Testis (tissue), 3 donors: ENCODE measurements around the gene PSTPIP1. TPM values are rescaled to one million over a fixed set of nuclear protein-coding genes. Genes with fewer than 3 reads are reported as not detected.
A peak's percentile ranks its signal among the peaks of the same experiment; 100 is the strongest.

Source experiments
- DNase-seq: peaks from one replicate; pipeline ENCODE4 v3.0.0-alpha.2; 2019
- H3K27ac ChIP-seq, 2 donors: fragments of 200-600 bp; sonication (generic); one replicate each; pipeline ENCODE4 v1.5.1; 2019
- H3K27me3 ChIP-seq: fragments of 200-600 bp; sonication (generic); one replicate; pipeline ENCODE4 v1.5.1; 2019
- H3K36me3 ChIP-seq: fragments of 200-600 bp; sonication (generic); one replicate; pipeline ENCODE4 v1.5.1; 2017; ENCODE audit warnings: low read depth; ENCODE audit errors: missing control alignments
- H3K4me1 ChIP-seq: fragments of 200-600 bp; sonication (generic); one replicate; pipeline ENCODE4 v1.5.1; 2019
- H3K4me3 ChIP-seq, 2 donors: fragments of 200-600 bp; sonication (generic); one replicate each; pipeline ENCODE4 v1.5.1; 2017 to 2019
- H3K9me3 ChIP-seq: fragments of 200-600 bp; sonication (generic); one replicate; pipeline ENCODE4 v1.5.1; 2017
- POLR2A ChIP-seq: fragments of 450-650 bp; IDR thresholded peaks from one replicate; pipeline ENCODE4 v1.6.1; 2017; ENCODE audit warnings: antibody characterized with exemption, mild to moderate bottlenecking, moderate library complexity
- WGBS, 2 donors: methylation state at CpG; one replicate each; pipeline ENCODE4 v1.1.5; 2018; 5-methylcytosine and 5-hydroxymethylcytosine counted together
- intact Hi-C: fragments of 100-400 bp; cut with DNase I; formaldehyde crosslinking; loops from one replicate; pipeline ENCODE4 v1.15.1; 2023; ENCODE audit warnings: low total_unique reads
- polyA plus RNA-seq: library from polyadenylated mRNA; stranded (reverse); fragments of 350-450 nt; fragmentation: Illumina TruSeq; extraction: RNeasy Lipid Tissue Mini Kit (QIAGEN cat#74804); gene quantifications from one replicate; pipeline ENCODE4 v1.2.3, GENCODE V29; 2014; ENCODE audit warnings: low read depth, low replicate concordance; ENCODE audit not compliant: insufficient read depth
- total RNA-seq, 2 donors: library from RNA; depleted of rRNA; stranded (reverse); fragments of >200 nt; gene quantifications; one replicate each; pipeline ENCODE4 v1.2.3, GENCODE V29; 2016
- TF ChIP-seq, protein P1 (sequence below), 3 experiments: fragments of 450-650 bp in 2 of 3; fragments of 200-600 bp in 1 of 3; sonication (generic) in 1 of 3; IDR thresholded peaks; one replicate each; pipeline ENCODE4 v1.5.1; 2016 to 2019; ENCODE audit warnings: antibody characterized with exemption in 3 of 3, mild to moderate bottlenecking in 2 of 3, moderate library complexity in 1 of 3

The PSTPIP1 gene
- total and polyA plus RNA-seq, 3 donors from 2014 or later: 5.0 to 8.6 (median 7.9) TPM

GRCh38 chr15:77034695-77035489, 40.0 kb downstream of the PSTPIP1 start:
- WGBS, 2 donors: 64 to 66% methylated on average over 2 to 14 of the region's 14 CpGs
- H3K4me3 ChIP-seq: no peak overlapping the region
- no peaks in the 10 kb centered on the region for H3K36me3 ChIP-seq
- peaks cover 3% of the 10 kb centered on the region for H3K4me1 ChIP-seq
- DNase-seq: peak; percentile 37
- intact Hi-C loops: no loop called here
- H3K27ac ChIP-seq: no peak overlapping the region
- H3K27me3 ChIP-seq: no peaks in the 10 kb centered on the region
- no peaks in the 10 kb centered on the region for H3K9me3 ChIP-seq
- no peak for TF ChIP-seq POLR2A
- TF ChIP-seq, protein P1, sequence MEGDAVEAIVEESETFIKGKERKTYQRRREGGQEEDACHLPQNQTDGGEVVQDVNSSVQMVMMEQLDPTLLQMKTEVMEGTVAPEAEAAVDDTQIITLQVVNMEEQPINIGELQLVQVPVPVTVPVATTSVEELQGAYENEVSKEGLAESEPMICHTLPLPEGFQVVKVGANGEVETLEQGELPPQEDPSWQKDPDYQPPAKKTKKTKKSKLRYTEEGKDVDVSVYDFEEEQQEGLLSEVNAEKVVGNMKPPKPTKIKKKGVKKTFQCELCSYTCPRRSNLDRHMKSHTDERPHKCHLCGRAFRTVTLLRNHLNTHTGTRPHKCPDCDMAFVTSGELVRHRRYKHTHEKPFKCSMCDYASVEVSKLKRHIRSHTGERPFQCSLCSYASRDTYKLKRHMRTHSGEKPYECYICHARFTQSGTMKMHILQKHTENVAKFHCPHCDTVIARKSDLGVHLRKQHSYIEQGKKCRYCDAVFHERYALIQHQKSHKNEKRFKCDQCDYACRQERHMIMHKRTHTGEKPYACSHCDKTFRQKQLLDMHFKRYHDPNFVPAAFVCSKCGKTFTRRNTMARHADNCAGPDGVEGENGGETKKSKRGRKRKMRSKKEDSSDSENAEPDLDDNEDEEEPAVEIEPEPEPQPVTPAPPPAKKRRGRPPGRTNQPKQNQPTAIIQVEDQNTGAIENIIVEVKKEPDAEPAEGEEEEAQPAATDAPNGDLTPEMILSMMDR (IDR thresholded peaks at IDR 0.05): peak; percentile 20 to 65 (median 34)

- H3K36me3 ChIP-seq: no peaks in the 10 kb centered on the region
- H3K9me3 ChIP-seq: no peaks in the 10 kb centered on the region
- peak; percentile 12 for DNase-seq
- 92 to 93% methylated on average over 5 to 9 of the region's 9 CpGs for WGBS, 2 donors
- H3K4me3 ChIP-seq: no peak overlapping the region
- intact Hi-C loops: no loop called here
- no peak for TF ChIP-seq POLR2A
- H3K27me3 ChIP-seq: no peaks in the 10 kb centered on the region
- no peak overlapping the region for H3K27ac ChIP-seq
- peaks cover 3% of the 10 kb centered on the region for H3K4me1 ChIP-seq
Measured at GRCh38 chr15:77035584-77035983, 40.7 kb downstream of the PSTPIP1 start.

- DNase-seq: peak; percentile 14
- Histone ChIP-seq H3K9me3 (no peaks in the 10 kb centered on the region), H3K27me3 (no peaks in the 10 kb centered on the region), H3K4me1 (peaks cover 3% of the 10 kb centered on the region), H3K4me3 (no peak overlapping the region), H3K36me3 (no peaks in the 10 kb centered on the region), H3K27ac (no peak overlapping the region)
- no peak for TF ChIP-seq POLR2A
- TF ChIP-seq, protein P1 (IDR thresholded peaks at IDR 0.05): no peak
- 74 to 90% methylated on average over 5 to 13 of the region's 13 CpGs for WGBS, 2 donors
- intact Hi-C loops: no loop called here
Measured at GRCh38 chr15:77035999-77036471, 41.1 kb downstream of the PSTPIP1 start.

DNA sequence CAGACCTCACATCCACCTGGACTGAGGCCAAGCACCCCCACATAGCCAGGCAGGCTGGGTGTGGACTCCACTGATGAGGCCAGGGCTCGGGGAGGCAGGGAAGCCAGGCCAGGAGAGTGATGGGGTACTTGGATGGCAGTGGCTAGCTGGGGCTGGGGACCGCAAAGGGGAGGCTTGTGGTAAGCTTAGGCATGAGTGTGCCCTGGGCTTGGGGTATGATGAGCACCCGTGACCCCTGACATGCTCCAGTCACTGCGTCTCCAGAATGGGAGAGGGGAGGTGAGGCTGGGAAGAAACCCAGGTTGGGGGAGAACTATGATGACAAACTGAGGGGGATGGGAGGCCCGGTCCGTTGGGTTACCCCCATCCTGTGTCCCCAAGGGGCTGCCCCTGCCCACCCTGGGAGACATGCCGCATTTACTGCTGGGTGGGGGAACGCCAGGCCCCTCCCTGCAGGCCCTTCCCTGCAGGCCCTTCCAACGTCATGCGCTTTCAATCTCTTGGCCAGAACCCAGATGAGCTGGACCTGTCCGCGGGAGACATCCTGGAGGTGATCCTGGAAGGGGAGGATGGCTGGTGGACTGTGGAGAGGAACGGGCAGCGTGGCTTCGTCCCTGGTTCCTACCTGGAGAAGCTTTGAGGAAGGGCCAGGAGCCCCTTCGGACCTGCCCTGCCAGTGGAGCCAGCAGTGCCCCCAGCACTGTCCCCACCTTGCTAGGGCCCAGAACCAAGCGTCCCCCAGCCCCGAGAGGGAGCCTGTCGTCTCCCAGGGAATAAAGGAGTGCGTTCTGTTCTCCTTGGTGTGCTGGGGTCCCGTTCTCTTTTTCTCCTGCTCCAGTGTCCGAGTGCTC, 41.8 kb downstream of the PSTPIP1 start:
- WGBS, 2 donors: 85 to 88% methylated on average over 15 to 22 of the region's 22 CpGs
- Histone ChIP-seq H3K4me3 (no peak overlapping the region), H3K9me3 (no peaks in the 10 kb centered on the region), H3K36me3 (no peaks in the 10 kb centered on the region), H3K4me1 (peaks cover 3% of the 10 kb centered on the region), H3K27me3 (no peaks in the 10 kb centered on the region), H3K27ac (no peak overlapping the region)
- peak; percentile 9 for DNase-seq
- no peak for TF ChIP-seq POLR2A
- TF ChIP-seq, protein P1 (IDR thresholded peaks at IDR 0.05): no peak
- intact Hi-C loops: no loop called here
